SHP77 treated with DMSO at 0.1 percent for 48 hours (cell line): ENCODE results near the gene PKIG.

Experiments used
- DNase-seq: peaks from one replicate; lab custom pipeline; 2025; lab: John Stamatoyannopoulos, UW

PKIG gene

GRCh38 chr20:44620030-44620429 is 37.7 kb downstream of the PKIG start:
- no peak for DNase-seq

GRCh38 chr20:44621325-44621724 is 38.9 kb downstream of the PKIG start:
- no peak for DNase-seq

- no peak for DNase-seq
These were observed 39.6 kb downstream of the PKIG start for GRCh38 chr20:44621939-44622338.

DNA sequence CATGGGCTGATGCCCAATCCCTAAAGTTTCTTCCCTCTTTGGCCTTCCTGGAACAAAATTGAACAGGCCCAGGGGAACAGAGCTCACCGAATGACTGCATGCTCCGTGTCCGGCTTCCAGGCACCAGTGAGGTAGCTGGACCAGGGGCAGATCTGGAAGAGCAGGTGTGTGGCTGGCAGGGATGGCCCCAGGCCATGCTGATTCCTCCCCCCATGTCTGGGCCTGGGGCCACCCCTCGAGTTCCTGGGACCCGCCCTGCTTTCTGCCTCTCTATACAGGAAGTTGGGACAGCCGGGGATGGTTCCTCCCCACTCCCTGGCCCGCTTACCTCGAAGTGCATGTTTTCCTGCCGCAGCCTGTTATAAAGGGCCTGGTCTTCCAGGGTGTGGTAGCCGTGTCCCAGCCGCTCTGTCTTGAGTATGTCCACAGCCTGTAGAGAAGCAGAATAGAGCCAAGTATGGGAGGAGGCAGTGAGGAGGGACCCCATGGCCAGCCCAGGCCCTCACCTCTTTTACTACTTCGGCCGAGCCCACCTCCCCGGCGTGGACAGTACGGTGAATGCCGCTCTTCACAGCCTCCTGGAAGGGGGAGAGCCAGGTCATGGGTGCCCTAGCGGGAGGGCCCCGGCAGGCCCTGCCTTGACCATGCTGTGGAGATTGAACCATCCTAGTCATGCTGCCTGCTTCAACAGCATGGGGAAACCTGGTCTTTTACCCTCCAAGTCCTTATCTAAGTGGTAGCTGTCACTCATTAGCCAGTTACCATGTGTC is 40.3 kb downstream of the PKIG start:
- DNase-seq, result no peak

GRCh38 chr20:44624152-44624551 is 41.8 kb downstream of the PKIG start:
- DNase-seq, result no peak

DNA sequence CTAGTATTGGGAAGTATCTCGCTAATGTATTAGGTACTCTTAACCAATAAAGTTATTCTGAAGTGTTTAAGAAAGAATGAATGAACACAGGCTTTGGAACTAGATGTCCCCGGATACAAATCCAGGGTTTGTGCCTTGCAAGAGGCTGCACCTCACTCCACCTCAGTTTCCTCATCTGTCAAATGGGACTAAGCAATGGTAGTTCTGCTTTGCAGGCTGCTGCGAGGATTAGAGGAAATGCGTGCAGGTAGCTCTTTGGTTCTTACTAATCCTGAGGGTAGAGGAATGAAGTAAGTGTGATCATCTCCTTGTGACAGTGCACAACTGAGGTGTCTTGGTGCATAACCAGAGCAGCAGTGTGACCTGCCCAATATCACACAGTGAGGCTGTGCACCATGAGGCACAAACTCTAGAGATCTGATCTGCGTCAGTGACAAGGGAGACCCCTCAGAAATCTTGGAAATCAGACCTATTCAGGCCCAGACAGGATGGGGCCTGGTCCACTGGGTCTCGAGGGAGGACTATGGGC is 42.4 kb downstream of the PKIG start:
- DNase-seq, result no peak

DNA sequence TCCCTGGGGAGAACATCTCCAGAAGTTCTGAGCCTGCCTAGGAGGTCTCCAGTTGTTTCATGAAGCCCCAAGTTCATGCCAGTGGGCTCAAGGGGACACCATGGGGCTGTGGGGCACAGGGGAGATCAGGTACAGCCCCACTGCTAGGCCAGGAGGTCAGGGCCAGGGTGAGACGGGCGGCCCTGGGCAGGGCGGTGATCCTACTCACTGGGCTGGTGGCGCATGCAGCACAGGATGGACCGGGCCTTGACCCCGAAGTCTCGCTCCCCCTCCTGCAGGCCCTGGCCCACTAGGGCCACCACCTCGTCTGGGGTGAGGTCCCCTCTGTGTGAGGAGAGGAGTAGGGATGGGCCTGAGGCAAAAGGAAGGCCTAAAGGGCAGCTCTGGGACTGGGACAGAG is 43.0 kb downstream of the PKIG start:
- DNase-seq, result no peak

DNA sequence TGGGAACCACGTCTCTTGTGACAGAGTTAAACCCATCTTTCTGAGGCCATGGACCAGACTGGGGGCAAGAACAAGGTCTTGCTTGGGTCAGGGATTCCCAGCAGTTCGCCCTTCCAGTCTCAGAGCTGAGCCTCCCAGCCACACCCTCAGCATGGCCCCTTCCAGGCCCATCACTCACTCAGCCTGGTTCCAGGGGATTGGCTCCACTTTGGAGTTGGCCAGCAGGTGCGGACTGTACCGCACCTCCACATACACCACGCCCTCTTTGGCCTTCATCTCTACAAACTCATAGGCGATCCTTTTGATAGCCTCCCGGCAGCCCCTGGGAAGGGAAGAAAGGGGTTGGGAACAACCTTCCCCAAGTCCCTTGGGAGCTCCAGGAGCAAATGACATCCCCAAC is 43.9 kb downstream of the PKIG start:
- no peak for DNase-seq

GRCh38 chr20:44627364-44628010 is 45.1 kb downstream of the PKIG start:
- DNase-seq, result no peak

- DNase-seq, result no peak
These were observed 46.6 kb downstream of the PKIG start for GRCh38 chr20:44629017-44629385.

- no peak for DNase-seq
These were observed 47.2 kb downstream of the PKIG start for GRCh38 chr20:44629542-44629941.

GRCh38 chr20:44630297-44630696 is 47.9 kb downstream of the PKIG start:
- DNase-seq, result no peak

DNA sequence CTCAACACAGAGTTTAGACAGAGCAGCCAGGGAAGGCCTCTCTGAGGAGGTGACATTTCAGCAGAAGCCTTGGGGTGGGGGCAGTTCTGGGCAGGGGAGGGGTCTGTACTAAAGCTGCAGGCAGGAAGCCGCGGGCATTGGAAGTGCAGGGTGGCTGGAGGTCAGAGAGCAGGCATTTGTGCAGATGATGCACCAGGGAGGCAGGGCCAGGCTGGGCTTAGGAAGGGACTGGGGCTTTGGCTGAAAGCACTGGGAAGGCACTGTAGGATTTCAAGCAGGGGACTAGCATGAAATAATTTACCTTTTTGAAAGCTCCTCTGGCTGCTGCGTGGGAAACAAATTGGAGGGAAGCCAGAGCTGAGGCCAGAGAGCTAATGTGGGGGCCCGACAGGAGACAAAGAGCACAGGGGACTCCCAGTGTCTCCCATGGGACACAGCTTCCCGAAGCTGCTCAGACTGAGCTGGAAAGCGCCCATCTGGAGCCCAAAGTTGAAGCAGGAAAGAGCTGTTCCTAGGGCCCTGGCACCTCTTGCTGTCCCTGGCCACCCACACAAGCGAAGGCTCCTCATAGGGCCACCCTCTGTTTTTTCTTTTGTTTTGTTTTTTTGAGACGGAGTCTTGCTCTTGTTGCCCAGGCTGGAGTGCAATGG is 49.8 kb downstream of the PKIG start:
- no peak for DNase-seq

GRCh38 chr20:44633187-44633810 is 50.9 kb downstream of the PKIG start:
- no peak for DNase-seq

DNA sequence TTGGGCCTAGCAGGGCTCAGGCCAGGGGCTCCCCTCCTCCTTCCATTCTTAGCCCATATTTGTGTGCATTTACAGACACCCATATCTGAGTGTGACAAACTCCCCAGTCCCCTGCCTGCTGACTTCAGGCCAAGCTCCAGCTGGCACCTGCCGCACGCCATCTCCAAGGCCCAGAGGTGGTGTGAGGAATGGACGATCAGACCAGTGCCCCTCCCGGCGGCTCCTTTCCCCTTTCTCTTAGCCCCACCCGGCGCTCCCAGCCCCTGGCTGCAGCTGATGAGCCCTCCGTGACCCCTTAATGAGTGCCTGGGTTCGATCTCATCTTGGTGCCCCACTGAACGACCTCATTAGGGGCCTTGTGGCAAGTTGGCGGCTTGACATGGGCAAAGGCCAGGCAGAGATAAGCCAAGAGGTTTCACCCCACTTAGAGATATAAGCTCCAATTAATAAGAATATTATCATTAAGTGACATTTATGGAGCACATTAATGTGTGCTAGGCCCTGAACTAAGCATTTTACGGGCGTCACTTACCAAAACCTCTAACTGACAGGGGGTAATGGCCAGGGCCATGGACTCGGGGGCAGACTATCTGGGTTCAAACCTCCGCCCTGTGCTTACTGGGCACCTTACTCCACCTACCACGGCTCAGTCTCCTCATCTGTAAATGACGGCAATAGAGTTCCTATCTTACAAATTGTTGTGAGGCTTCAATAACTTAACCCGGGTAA is 51.7 kb downstream of the PKIG start:
- no peak for DNase-seq

DNA sequence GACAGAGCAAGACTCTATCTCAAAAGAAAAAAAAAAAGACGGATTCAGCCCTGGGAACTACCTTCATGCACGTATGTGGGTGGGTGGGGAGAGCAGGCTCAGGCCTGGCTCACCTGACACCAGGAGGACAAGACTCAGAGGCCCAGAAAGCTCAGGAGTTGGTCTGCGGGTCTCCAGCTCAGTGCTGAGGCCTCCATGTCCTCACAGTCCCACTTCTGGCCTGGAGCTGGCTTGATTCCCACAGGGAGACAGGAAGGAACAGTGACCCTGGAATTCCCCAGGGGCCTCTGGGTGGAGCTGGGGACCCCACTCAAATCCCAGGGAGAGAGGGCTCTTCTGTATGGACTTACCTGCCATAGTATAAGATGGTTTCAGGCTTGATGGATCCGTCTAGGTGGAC is 53.5 kb downstream of the PKIG start:
- DNase-seq, result no peak

GRCh38 chr20:44637042-44637441 is 54.7 kb downstream of the PKIG start:
- DNase-seq, result no peak

DNA sequence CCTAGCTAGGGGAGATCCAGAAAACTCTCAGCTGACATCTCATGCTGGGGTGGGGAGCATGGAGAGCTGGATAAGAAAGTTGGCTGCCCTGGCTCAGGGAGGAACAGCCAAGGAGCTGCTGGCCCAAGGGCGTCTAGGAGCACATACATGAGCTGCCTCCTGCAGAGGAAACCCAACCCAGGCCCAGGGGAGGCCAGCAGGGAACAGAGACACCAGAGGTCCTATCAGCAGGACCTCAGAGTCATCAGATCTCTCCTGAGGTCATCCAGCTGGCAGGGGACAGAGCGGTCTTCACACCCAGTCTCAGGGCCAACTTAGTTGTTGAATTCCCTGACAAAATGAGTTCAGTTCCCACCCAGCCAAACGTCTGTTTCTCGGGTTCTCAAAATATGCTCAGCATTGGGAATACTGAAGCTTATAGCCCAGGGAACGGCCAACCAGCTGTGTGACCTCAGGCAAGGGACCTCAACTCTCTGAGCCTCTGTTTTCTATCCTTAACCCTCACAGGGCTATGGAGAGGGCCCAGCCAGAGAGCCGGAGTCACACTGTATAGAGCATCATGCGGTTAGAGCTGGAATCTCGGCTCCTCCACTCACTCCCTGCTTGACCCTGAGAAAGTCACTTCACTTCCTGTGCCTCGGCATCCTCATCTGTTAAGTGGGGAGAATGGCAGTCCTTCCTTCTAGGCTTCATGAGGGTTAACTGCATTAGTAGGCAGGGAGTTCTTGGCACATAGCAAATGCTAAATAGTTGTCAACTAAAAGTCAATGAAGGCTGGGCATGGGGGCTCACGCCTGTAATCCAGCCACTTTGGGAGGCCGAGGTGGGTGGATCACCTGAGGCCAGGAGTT is 55.4 kb downstream of the PKIG start:
- no peak for DNase-seq

DNA sequence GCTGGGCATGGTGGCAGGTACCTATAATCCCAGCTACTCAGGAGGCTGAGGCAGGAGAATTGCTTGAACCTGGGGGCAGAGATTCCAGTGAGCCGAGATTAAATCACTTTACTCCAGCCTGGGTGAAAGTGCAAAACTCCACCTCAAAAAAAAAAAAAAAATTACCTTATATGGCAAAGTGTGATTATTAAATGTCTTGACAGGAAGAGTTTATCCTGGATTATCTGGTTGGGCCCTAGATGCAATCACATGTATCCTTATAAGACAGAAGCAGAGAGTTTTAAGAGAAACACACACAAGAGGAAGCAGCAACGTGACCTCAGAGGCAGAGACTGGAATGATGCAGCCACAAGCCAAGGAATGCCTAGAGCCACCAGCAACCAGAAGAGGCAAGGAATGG is 58.1 kb downstream of the PKIG start:
- no peak for DNase-seq

- DNase-seq, result no peak
These were observed 58.9 kb downstream of the PKIG start for GRCh38 chr20:44641325-44641724.
